Measurements from ENCODE around the gene BATF3.
A peak's percentile ranks its signal among the peaks of the same experiment; 100 is the strongest.

The BATF3 gene

GRCh38 chr1:212703991-212704564 is 4.4 kb upstream of the BATF3 start:
- no peak for DNase-seq (ENCODE audit: low read depth)

GRCh38 chr1:212702672-212703071 is 3.0 kb upstream of the BATF3 start:
- no peak for DNase-seq (ENCODE audit: low read depth)

GRCh38 chr1:212701910-212702309 is 2.3 kb upstream of the BATF3 start:
- DNase-seq (ENCODE audit: low read depth): no peak

GRCh38 chr1:212700892-212701819 is 1.5 kb upstream of the BATF3 start:
- DNase-seq (ENCODE audit: low read depth): peak; percentile 34

GRCh38 chr1:212700223-212700891 is 717 bp upstream of the BATF3 start:
- no peak for DNase-seq (ENCODE audit: low read depth)

- DNase-seq (ENCODE audit: low read depth): peak; percentile 25
These were observed 476 bp downstream of the BATF3 start for GRCh38 chr1:212699104-212699624.

- DNase-seq (ENCODE audit: low read depth): no peak
These were observed 1.1 kb downstream of the BATF3 start for GRCh38 chr1:212698467-212699103.

- no peak for DNase-seq (ENCODE audit: low read depth)
These were observed 2.8 kb downstream of the BATF3 start for GRCh38 chr1:212696721-212697331.

GRCh38 chr1:212692774-212693644 is 6.6 kb downstream of the BATF3 start:
- no peak for DNase-seq (ENCODE audit: low read depth)

- no peak for DNase-seq (ENCODE audit: low read depth)
These were observed 8.0 kb downstream of the BATF3 start for GRCh38 chr1:212691561-212692071.

GRCh38 chr1:212690816-212691403 is 8.7 kb downstream of the BATF3 start:
- DNase-seq (ENCODE audit: low read depth): no peak

GRCh38 chr1:212689758-212690529 is 9.7 kb downstream of the BATF3 start:
- DNase-seq (ENCODE audit: low read depth): no peak

GRCh38 chr1:212689196-212689725 is 10.4 kb downstream of the BATF3 start:
- no peak for DNase-seq (ENCODE audit: low read depth)

GRCh38 chr1:212688341-212689047 is 11.1 kb downstream of the BATF3 start:
- no peak for DNase-seq (ENCODE audit: low read depth)

GRCh38 chr1:212687811-212688210 is 11.8 kb downstream of the BATF3 start:
- no peak for DNase-seq (ENCODE audit: low read depth)

- no peak for DNase-seq (ENCODE audit: low read depth)
These were observed 13.0 kb downstream of the BATF3 start for GRCh38 chr1:212686591-212686990.

- no peak for DNase-seq (ENCODE audit: low read depth)
These were observed 13.6 kb downstream of the BATF3 start for GRCh38 chr1:212686069-212686468.

GRCh38 chr1:212685429-212685828 is 14.2 kb downstream of the BATF3 start:
- no peak for DNase-seq (ENCODE audit: low read depth)

Data from CMK (cell line).